ENCODE results near the gene DNAJC15. TPM values are rescaled to one million over a fixed set of nuclear protein-coding genes. Genes with fewer than 3 reads are reported as not detected.

Gene DNAJC15
- total and polyA plus RNA-seq, 2 of the 8 experiments (the other 6 are each of a cell fraction or from before 2014, with no cell fraction given): 5.8 to 20.8 TPM

DNA sequence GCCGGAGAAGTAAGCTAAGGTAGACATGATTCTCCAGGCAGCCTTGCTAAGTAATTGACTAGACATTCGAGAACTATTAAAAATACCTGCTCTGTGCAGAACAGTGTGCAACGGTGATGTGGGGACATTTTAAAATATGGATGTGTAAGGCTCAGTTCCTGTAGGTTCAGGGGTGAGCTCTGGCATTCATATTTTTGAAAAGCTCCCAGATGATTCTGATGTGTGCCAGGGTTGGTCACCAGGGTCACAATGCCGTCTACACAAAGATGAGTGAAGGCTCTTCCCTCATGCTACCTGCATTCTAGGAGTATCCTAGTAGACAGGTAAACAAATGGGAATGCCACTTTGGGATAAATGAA lies 30.6 kb upstream of the DNAJC15 start (continued):
- TF ChIP-seq, protein P1, sequence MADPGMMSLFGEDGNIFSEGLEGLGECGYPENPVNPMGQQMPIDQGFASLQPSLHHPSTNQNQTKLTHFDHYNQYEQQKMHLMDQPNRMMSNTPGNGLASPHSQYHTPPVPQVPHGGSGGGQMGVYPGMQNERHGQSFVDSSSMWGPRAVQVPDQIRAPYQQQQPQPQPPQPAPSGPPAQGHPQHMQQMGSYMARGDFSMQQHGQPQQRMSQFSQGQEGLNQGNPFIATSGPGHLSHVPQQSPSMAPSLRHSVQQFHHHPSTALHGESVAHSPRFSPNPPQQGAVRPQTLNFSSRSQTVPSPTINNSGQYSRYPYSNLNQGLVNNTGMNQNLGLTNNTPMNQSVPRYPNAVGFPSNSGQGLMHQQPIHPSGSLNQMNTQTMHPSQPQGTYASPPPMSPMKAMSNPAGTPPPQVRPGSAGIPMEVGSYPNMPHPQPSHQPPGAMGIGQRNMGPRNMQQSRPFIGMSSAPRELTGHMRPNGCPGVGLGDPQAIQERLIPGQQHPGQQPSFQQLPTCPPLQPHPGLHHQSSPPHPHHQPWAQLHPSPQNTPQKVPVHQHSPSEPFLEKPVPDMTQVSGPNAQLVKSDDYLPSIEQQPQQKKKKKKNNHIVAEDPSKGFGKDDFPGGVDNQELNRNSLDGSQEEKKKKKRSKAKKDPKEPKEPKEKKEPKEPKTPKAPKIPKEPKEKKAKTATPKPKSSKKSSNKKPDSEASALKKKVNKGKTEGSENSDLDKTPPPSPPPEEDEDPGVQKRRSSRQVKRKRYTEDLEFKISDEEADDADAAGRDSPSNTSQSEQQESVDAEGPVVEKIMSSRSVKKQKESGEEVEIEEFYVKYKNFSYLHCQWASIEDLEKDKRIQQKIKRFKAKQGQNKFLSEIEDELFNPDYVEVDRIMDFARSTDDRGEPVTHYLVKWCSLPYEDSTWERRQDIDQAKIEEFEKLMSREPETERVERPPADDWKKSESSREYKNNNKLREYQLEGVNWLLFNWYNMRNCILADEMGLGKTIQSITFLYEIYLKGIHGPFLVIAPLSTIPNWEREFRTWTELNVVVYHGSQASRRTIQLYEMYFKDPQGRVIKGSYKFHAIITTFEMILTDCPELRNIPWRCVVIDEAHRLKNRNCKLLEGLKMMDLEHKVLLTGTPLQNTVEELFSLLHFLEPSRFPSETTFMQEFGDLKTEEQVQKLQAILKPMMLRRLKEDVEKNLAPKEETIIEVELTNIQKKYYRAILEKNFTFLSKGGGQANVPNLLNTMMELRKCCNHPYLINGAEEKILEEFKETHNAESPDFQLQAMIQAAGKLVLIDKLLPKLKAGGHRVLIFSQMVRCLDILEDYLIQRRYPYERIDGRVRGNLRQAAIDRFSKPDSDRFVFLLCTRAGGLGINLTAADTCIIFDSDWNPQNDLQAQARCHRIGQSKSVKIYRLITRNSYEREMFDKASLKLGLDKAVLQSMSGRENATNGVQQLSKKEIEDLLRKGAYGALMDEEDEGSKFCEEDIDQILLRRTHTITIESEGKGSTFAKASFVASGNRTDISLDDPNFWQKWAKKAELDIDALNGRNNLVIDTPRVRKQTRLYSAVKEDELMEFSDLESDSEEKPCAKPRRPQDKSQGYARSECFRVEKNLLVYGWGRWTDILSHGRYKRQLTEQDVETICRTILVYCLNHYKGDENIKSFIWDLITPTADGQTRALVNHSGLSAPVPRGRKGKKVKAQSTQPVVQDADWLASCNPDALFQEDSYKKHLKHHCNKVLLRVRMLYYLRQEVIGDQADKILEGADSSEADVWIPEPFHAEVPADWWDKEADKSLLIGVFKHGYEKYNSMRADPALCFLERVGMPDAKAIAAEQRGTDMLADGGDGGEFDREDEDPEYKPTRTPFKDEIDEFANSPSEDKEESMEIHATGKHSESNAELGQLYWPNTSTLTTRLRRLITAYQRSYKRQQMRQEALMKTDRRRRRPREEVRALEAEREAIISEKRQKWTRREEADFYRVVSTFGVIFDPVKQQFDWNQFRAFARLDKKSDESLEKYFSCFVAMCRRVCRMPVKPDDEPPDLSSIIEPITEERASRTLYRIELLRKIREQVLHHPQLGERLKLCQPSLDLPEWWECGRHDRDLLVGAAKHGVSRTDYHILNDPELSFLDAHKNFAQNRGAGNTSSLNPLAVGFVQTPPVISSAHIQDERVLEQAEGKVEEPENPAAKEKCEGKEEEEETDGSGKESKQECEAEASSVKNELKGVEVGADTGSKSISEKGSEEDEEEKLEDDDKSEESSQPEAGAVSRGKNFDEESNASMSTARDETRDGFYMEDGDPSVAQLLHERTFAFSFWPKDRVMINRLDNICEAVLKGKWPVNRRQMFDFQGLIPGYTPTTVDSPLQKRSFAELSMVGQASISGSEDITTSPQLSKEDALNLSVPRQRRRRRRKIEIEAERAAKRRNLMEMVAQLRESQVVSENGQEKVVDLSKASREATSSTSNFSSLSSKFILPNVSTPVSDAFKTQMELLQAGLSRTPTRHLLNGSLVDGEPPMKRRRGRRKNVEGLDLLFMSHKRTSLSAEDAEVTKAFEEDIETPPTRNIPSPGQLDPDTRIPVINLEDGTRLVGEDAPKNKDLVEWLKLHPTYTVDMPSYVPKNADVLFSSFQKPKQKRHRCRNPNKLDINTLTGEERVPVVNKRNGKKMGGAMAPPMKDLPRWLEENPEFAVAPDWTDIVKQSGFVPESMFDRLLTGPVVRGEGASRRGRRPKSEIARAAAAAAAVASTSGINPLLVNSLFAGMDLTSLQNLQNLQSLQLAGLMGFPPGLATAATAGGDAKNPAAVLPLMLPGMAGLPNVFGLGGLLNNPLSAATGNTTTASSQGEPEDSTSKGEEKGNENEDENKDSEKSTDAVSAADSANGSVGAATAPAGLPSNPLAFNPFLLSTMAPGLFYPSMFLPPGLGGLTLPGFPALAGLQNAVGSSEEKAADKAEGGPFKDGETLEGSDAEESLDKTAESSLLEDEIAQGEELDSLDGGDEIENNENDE (IDR thresholded peaks at IDR 0.05; ENCODE audit: insufficient replicate concordance, low read length): no peak
- TF ChIP-seq TAF7 (optimal IDR thresholded peaks at IDR 0.05; ENCODE audit: borderline replicate concordance, low read depth, low read length): no peak
- TF ChIP-seq CEBPB (IDR thresholded peaks at IDR 0.05; ENCODE audit: low read depth, low read length): no peak
- TF ChIP-seq, protein P2, sequence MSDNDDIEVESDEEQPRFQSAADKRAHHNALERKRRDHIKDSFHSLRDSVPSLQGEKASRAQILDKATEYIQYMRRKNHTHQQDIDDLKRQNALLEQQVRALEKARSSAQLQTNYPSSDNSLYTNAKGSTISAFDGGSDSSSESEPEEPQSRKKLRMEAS (IDR thresholded peaks at IDR 0.05): no peak
- TF ChIP-seq CREB1 (IDR thresholded peaks at IDR 0.05): no peak
- no peak for TF ChIP-seq MAFK (IDR thresholded peaks at IDR 0.05; ENCODE audit: low read depth, low read length)
- TF ChIP-seq ZNF274 (IDR thresholded peaks at IDR 0.05; ENCODE audit: borderline replicate concordance, extremely low read depth, low read length): no peak
- TF ChIP-seq, protein P3, sequence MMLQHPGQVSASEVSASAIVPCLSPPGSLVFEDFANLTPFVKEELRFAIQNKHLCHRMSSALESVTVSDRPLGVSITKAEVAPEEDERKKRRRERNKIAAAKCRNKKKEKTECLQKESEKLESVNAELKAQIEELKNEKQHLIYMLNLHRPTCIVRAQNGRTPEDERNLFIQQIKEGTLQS (IDR thresholded peaks at IDR 0.05; ENCODE audit: insufficient read depth, low read depth, low read length): no peak
- TF ChIP-seq HDAC6 (IDR thresholded peaks at IDR 0.05; ENCODE audit: low read depth, low read length): no peak
- no peak for TF ChIP-seq BRCA1 (IDR thresholded peaks at IDR 0.05; ENCODE audit: low read depth, low read length)
- no peak for TF ChIP-seq SIX5 (IDR thresholded peaks at IDR 0.05; ENCODE audit: low read depth, low read length)
- no peak for TF ChIP-seq TEAD4 (IDR thresholded peaks at IDR 0.05; ENCODE audit: low read depth, low read length)
